Esophagus squamous epithelium (tissue), 4 donors: ENCODE results near the gene FSTL4.

Experiments
- CTCF ChIP-seq, 6 experiments: fragments of 450-650 bp in 4 of 6; fragments of 200-600 bp in 2 of 6; sonication (generic) in 2 of 6; IDR thresholded peaks; one replicate each; pipeline ENCODE4 v1.5.1; 2016 to 2019; ENCODE audit warnings: antibody characterized with exemption in 6 of 6, mild to moderate bottlenecking in 4 of 6, moderate library complexity in 4 of 6
- POLR2A ChIP-seq, 4 donors: fragments of 450-650 bp; IDR thresholded peaks; one replicate each; pipeline ENCODE4 v1.6.1; 2017; ENCODE audit warnings: antibody characterized with exemption in 4 of 4, mild to moderate bottlenecking in 4 of 4, moderate library complexity in 3 of 4

- TF ChIP-seq CTCF (IDR thresholded peaks at IDR 0.05) = no peak
- no peak for TF ChIP-seq POLR2A (IDR thresholded peaks at IDR 0.05)
Observed at GRCh38 chr5:133147411-133147810, 464.9 kb downstream of the FSTL4 start.
